Hepatocyte (in vitro differentiated cells): Measurements from ENCODE around the gene PIK3R5. TPM values are rescaled to one million over a fixed set of nuclear protein-coding genes. Genes with fewer than 3 reads are reported as not detected.
"Not testable (repeated sequence)": the region's sequence is repeated elsewhere in the genome, so short reads cannot be mapped to it uniquely, and the experiment has no call there.

Source experiments
- DNase-seq: peaks from one replicate; pipeline ENCODE4 v3.0.0-alpha.2; 2016; ENCODE audit warnings: low spot score
- H2AFZ ChIP-seq: fragments of 200-600 bp; sonication (generic); 2 replicates; pipeline ENCODE4 v1.6.0; 2016; ENCODE audit warnings: antibody characterized with exemption, mild to moderate bottlenecking
- H3K27ac ChIP-seq: fragments of 200-600 bp; sonication (generic); 2 replicates; pipeline ENCODE4 v1.5.1; 2016; ENCODE audit warnings: mild to moderate bottlenecking
- H3K27me3 ChIP-seq: fragments of 200-600 bp; sonication (generic); 2 replicates; pipeline ENCODE4 v1.6.1; 2016
- H3K36me3 ChIP-seq: fragments of 200-600 bp; sonication (generic); replicated peaks from 2 replicates; pipeline ENCODE4 v1.5.1; 2016; ENCODE audit warnings: low read depth; ENCODE audit not compliant: insufficient read depth
- H3K4me1 ChIP-seq: fragments of 200-600 bp; sonication (generic); 2 replicates; pipeline ENCODE4 v1.5.1; 2016; ENCODE audit warnings: mild to moderate bottlenecking, moderate library complexity; ENCODE audit not compliant: insufficient read depth
- H3K4me2 ChIP-seq: fragments of 200-600 bp; sonication (generic); 2 replicates; pipeline ENCODE4 v1.6.0; 2016
- H3K4me3 ChIP-seq: fragments of 200-600 bp; sonication (generic); 2 replicates; pipeline ENCODE4 v1.5.1; 2016; ENCODE audit warnings: mild to moderate bottlenecking
- H3K79me2 ChIP-seq: fragments of 200-600 bp; sonication (generic); 2 replicates; pipeline ENCODE4 v1.6.0; 2017; ENCODE audit warnings: mild to moderate bottlenecking
- H3K9me2 ChIP-seq: fragments of 200-600 bp; sonication (generic); replicated peaks from 2 replicates; pipeline ENCODE4 v1.6.0; 2017; ENCODE audit warnings: mild to moderate bottlenecking; ENCODE audit not compliant: insufficient read depth
- H3K9me3 ChIP-seq: fragments of 200-600 bp; sonication (generic); 2 replicates; pipeline ENCODE4 v1.5.1; 2016; ENCODE audit warnings: low read depth, mild to moderate bottlenecking
- H4K20me1 ChIP-seq: fragments of 200-600 bp; sonication (generic); 2 replicates; pipeline ENCODE4 v1.6.0; 2016; ENCODE audit warnings: mild to moderate bottlenecking; ENCODE audit not compliant: insufficient read depth, poor library complexity, severe bottlenecking
- EZH2 ChIP-seq: fragments of 200-600 bp; sonication (generic); IDR thresholded peaks from 2 replicates; pipeline ENCODE4 v1.6.1; 2016; ENCODE audit warnings: antibody characterized with exemption, mild to moderate bottlenecking, borderline replicate concordance
- EZH2phosphoT487 ChIP-seq: fragments of 200-600 bp; sonication (generic); IDR thresholded peaks from one replicate; pipeline ENCODE4 v1.6.1; 2018; ENCODE audit warnings: antibody characterized with exemption, mild to moderate bottlenecking, low read depth, moderate library complexity; ENCODE audit not compliant: unreplicated experiment, severe bottlenecking
- WGBS: methylation state at CpG from one replicate; pipeline ENCODE4 v1.1.6; 2016; ENCODE audit warnings: low lambda C conversion rate; ENCODE audit errors: missing lambda C conversion rate; 5-methylcytosine and 5-hydroxymethylcytosine counted together
- polyA plus RNA-seq: library from polyadenylated mRNA; unstranded; fragments of >200 nt; fragmentation: Nextera tagmentation; extraction: Ambion mirVana; gene quantifications from 2 replicates; pipeline ENCODE4 v1.2.1, GENCODE V29; 2016
- total RNA-seq: library from RNA; depleted of rRNA; stranded (reverse); fragments of >200 nt; gene quantifications from 2 replicates; pipeline ENCODE4 v1.2.3, GENCODE V29; 2014
- TF ChIP-seq, protein P1 (sequence below): fragments of 200-600 bp; sonication (generic); IDR thresholded peaks from 2 replicates; pipeline ENCODE4 v1.5.1; 2016; ENCODE audit warnings: antibody characterized with exemption, mild to moderate bottlenecking; ENCODE audit not compliant: poor library complexity

Gene PIK3R5
- total and polyA plus RNA-seq, 2 experiments from 2014 or later: 2.6 TPM; not detected in 1

DNA sequence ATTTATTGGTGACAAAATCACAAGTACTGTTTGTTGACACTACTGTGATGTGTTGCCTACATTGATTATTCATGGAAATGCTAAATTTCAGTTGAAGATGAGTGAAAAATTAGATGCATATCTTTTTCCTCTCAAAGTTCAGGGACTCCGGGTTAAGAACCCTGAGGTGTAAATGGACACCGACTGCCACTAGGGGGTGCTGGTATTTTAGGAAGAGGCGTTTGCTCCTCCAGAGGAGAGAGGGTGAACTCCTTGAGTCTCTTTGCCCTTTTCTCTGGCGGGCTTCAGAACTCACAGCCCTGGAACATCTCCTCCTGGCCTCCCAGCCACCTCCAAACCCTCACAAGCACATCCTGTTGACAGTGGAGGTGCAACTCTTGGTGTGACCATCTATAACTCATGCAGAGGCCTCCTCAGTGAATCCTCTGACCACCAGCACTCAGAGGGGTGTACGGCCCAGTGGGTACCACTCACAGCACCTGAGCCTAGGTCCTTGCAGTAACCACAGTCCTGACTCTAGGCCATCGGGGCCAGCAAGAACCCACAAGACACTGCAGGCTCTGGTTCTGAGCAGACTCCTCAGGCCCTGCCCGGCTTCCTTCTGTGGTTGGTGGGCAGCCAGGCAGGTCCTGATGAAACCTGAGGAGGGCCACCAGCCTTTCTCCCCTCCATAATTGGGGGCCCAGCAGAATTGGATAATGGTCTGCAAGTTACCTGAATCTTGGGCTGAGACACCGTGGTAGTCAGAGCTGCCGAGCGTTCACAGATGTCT, 26.2 kb upstream of the PIK3R5 start:
- Histone ChIP-seq H3K27ac (no peak overlapping the region), H2AFZ (no peak overlapping the region)

DNA sequence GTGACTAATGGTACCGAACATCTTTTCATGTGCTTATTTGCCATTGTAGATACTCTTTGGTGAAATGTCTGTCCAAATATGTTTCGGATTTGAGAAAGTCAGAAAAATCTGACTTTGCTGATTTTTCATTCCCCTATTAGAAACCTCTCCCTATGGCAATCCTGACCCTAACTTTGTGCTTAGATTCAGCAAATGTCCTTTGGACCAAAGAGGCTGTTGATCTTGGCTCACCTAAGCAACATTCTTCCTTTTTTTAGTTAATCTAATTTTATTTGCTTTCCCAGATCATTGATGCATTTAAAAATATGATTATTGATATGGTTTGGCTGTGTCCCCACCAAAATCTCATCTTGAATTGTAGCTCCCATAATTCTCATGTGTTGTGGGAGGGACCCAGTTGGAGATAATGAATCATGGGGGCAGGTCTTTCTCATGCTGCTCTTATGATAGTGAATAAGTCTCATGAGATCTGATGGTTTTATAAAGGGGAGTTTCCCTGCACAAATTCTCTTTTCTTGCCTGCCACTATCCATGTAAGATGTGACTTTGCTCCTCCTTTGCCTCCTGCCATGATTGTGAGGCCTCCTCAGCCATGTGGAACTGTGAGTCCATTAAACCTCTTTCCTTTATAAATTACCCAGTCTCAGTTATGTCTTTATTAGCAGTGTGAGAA, 22.9 kb upstream of the PIK3R5 start:
- not testable (repeated sequence) for H3K27me3 ChIP-seq, H3K4me2 ChIP-seq, DNase-seq, H3K36me3 ChIP-seq, H3K4me3 ChIP-seq, H4K20me1 ChIP-seq, H3K9me2 ChIP-seq, H3K9me3 ChIP-seq, H3K4me1 ChIP-seq, H3K27ac ChIP-seq, H2AFZ ChIP-seq, H3K79me2 ChIP-seq
- 76% methylated on average over 2 of the region's 2 CpGs for WGBS

More for the DNA sequence above, 26.2 kb upstream of the PIK3R5 start:
- Histone ChIP-seq H3K9me3 (no peaks in the 10 kb centered on the region), H3K4me3 (no peak overlapping the region), H3K9me2 (no peaks in the 10 kb centered on the region), H3K4me2 (no peak overlapping the region), H3K36me3 (no peaks in the 10 kb centered on the region), H3K79me2 (no peaks in the 10 kb centered on the region), H3K4me1 (no peaks in the 10 kb centered on the region), H4K20me1 (no peaks in the 10 kb centered on the region), H3K27me3 (peaks cover 4% of the 10 kb centered on the region)
- TF ChIP-seq, protein P1, sequence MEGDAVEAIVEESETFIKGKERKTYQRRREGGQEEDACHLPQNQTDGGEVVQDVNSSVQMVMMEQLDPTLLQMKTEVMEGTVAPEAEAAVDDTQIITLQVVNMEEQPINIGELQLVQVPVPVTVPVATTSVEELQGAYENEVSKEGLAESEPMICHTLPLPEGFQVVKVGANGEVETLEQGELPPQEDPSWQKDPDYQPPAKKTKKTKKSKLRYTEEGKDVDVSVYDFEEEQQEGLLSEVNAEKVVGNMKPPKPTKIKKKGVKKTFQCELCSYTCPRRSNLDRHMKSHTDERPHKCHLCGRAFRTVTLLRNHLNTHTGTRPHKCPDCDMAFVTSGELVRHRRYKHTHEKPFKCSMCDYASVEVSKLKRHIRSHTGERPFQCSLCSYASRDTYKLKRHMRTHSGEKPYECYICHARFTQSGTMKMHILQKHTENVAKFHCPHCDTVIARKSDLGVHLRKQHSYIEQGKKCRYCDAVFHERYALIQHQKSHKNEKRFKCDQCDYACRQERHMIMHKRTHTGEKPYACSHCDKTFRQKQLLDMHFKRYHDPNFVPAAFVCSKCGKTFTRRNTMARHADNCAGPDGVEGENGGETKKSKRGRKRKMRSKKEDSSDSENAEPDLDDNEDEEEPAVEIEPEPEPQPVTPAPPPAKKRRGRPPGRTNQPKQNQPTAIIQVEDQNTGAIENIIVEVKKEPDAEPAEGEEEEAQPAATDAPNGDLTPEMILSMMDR: peak; percentile 72
- no peak for TF ChIP-seq EZH2
- peak; percentile 84 for DNase-seq
- 62% methylated on average over 10 of the region's 10 CpGs for WGBS

DNA sequence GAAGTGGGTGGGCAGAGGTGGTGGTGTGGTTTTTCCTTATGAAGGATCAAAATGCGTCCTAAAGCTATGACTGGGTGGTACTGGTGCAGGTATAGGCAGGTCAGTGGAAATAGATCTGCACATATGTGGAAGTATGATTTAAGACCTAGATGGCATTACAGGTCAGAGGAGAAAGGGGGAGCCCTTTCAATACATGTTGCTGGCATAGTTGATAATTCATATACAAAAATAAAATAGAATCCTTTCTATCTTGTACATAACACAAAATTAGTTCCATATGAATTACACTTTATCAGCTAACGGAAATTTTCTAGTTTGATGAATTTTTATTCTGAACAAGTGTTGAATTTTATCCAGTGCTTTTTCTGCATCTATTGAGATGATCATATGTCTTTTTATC, 20.8 kb upstream of the PIK3R5 start:
- no peaks in the 10 kb centered on the region for H3K9me3 ChIP-seq
- 97% methylated on average over 2 of the region's 2 CpGs for WGBS
- H3K36me3 ChIP-seq: no peaks in the 10 kb centered on the region
- H3K79me2 ChIP-seq: no peaks in the 10 kb centered on the region
- H3K9me2 ChIP-seq: no peaks in the 10 kb centered on the region
- no peak overlapping the region for H3K4me3 ChIP-seq
- no peak overlapping the region for H3K4me2 ChIP-seq
- H3K27me3 ChIP-seq: no peaks in the 10 kb centered on the region
- H4K20me1 ChIP-seq: no peaks in the 10 kb centered on the region
- no peak overlapping the region for H2AFZ ChIP-seq
- no peaks in the 10 kb centered on the region for H3K4me1 ChIP-seq
- TF ChIP-seq, protein P1: no peak
- TF ChIP-seq EZH2: no peak
- TF ChIP-seq EZH2phosphoT487: no peak
- no peak for DNase-seq
- no peak overlapping the region for H3K27ac ChIP-seq

DNA sequence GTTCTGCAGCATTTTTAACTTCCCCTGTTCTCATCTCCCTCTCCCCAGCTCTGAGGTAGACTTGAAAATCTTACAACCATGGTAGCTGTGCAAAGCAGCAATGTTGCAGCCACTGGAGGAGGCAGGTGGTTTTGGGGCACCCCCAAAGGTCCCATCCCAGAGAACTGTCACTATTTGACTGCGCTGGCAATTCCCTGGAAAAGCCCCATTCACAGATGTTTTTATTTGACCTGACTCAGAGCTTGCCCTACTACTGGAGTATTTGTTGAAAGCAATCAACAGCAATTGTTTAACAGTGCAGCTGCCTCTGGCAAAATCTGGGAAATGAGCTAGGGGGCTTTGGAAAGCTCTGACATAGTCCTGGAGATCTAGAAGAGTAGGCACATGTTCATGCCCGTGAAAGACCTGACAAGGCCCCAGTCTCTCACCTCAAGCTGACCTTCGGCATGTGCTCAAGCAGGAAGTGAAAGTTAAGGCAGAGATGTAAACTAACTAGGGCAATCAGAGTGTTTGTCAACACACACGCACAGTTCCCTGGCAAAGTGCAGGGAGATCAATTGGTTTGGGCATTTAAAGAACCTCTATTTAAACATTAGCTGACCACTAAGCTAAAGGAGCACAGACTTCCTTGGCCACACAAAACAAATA, 19.7 kb upstream of the PIK3R5 start:
- Histone ChIP-seq H3K4me2 (no peak overlapping the region), H3K4me1 (no peaks in the 10 kb centered on the region), H3K9me3 (no peaks in the 10 kb centered on the region), H3K27me3 (no peaks in the 10 kb centered on the region), H2AFZ (no peak overlapping the region), H4K20me1 (no peaks in the 10 kb centered on the region), H3K9me2 (no peaks in the 10 kb centered on the region), H3K36me3 (no peaks in the 10 kb centered on the region), H3K27ac (no peak overlapping the region), H3K79me2 (no peaks in the 10 kb centered on the region), H3K4me3 (no peak overlapping the region)
- DNase-seq: no peak
- TF ChIP-seq, protein P1: no peak
- no peak for TF ChIP-seq EZH2phosphoT487
- no peak for TF ChIP-seq EZH2
- 82% methylated on average over 4 of the region's 4 CpGs for WGBS

DNA sequence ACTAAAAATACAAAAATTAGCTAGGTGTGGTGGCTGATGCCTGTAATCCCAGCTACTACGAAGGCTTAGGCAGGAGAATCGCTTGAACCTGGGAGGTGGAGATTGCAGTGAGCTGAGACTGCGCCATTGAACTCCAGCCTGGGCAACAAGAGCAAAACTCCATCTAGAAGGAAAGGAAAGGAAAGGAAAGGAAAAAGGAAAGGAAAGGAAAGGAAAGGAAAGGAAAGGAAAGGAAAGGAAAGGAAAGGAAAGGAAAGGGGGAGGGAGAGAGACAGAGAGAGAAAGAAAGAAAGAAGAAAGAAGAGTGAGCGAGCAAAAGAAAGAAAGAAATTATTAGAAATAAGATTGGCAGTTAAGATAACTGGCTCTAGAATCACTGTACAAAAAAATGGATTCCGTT, 18.7 kb upstream of the PIK3R5 start:
- not testable (repeated sequence) for H2AFZ ChIP-seq, H3K27me3 ChIP-seq, H4K20me1 ChIP-seq, H3K4me1 ChIP-seq, H3K79me2 ChIP-seq, H3K9me2 ChIP-seq, H3K4me2 ChIP-seq, H3K36me3 ChIP-seq, H3K9me3 ChIP-seq, H3K4me3 ChIP-seq, DNase-seq, H3K27ac ChIP-seq
- 88% methylated on average over 5 of the region's 5 CpGs for WGBS
